GM20000 (cell line): ENCODE results near the gene RGP1.

Experiments
- DNase-seq: peaks from one replicate; pipeline ENCODE4 v3.0.0; 2012; ENCODE audit warnings: low spot score
- TF ChIP-seq, protein P1 (sequence below): IDR thresholded peaks from 2 replicates; pipeline ENCODE4 v1.5.1; 2012; ENCODE audit warnings: mild to moderate bottlenecking, control low read depth; ENCODE audit errors: extremely low read depth, missing control alignments

The RGP1 gene

DNA sequence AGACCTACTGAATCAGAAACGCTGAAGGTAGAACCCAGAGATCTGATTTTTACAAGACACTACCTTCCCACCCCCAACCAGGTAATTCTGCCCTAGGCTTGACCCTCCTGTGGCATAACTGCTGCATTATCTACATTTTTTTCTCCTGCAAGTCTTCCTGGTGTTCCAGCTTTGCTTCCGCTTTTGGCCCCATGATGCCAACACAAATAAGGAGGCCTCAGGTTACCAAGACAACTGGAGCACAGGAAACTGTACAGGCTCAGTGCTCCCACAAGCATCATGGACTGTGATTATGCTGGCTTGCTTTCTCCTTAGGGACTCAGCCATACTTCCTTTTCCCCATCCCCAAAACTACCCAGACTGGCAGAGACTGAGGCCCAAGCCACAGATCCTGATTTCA, 11.6 kb downstream of the RGP1 start:
- DNase-seq, result no peak
- TF ChIP-seq, protein P1, sequence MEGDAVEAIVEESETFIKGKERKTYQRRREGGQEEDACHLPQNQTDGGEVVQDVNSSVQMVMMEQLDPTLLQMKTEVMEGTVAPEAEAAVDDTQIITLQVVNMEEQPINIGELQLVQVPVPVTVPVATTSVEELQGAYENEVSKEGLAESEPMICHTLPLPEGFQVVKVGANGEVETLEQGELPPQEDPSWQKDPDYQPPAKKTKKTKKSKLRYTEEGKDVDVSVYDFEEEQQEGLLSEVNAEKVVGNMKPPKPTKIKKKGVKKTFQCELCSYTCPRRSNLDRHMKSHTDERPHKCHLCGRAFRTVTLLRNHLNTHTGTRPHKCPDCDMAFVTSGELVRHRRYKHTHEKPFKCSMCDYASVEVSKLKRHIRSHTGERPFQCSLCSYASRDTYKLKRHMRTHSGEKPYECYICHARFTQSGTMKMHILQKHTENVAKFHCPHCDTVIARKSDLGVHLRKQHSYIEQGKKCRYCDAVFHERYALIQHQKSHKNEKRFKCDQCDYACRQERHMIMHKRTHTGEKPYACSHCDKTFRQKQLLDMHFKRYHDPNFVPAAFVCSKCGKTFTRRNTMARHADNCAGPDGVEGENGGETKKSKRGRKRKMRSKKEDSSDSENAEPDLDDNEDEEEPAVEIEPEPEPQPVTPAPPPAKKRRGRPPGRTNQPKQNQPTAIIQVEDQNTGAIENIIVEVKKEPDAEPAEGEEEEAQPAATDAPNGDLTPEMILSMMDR, result no peak

DNA sequence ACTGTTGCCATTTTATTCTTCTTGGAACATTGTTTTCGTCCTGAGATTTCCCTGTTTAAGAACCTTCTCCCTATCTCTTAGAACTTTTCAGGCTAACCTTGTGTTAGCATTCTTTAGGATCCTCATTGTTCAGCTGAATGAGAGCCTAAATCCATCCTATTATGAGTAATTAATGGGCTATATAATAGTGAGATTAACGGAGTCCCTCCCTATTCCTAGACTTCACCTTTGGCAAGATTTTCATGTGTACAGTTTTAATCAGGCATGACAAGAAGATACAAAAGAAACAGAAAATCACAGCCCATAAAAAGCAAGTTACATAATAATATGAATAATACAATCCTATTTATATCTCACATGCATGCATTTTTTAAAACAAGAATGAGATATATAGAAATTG, 14.1 kb downstream of the RGP1 start:
- TF ChIP-seq, protein P1, result no peak
- DNase-seq, result no peak

DNA sequence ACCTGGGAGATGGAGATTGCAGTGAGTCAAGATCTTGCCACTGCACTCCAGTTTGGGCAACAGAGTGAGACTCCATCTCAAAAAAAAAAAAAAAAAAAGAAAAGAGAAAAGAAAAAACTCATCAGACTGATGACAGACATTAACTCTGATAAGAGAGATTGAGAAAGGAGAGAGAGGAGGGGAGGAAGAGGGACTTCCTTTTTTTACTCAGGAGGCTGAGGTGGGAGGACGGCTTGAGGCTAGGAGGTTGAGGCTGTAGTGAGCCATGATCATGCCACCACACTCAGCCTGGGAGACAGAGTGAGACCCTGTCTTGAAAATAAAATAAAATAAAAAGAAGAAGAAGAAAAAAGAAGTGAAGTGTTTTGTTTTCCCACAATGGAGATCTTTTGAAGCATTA, 14.7 kb downstream of the RGP1 start:
- no peak for DNase-seq
- TF ChIP-seq, protein P1, result no peak

DNA sequence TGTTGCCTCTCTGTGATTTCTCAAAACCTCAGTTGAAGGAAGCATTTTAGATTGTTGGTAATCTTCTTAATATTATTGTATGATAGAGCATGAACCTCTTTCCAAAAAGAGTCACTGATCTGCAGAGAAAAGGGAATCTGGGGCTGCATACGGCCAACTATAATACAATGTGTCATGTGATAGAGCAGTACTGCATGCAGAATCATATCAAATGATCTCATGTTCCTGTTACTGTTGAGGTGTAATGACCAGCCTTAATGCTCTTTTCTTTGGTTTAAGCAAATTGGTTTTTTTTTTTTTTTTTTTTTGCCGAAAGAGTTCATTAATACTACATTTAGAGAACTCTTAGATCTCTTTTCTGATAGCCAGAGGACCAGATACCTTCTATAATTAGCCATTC, 17.9 kb downstream of the RGP1 start:
- no peak for DNase-seq
- TF ChIP-seq, protein P1, result no peak

DNA sequence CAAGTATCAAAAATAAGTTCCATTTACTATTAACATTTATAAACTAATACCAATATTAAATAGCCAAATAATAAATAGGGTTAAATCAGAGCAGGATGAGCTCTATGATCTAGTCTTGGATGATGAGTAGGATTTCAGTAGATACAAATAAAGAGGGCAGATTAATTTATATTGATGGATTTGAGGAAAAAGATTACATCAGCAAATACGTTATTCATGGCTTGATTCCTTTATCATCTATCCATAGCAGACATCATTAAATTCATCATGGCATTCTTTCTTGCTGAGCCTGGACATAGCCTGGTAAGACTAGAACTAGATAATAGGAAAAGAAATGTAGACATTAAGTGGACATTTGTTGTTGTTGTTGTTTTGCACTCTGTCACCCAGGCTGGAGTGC, 18.4 kb downstream of the RGP1 start:
- TF ChIP-seq, protein P1, result no peak
- no peak for DNase-seq

DNA sequence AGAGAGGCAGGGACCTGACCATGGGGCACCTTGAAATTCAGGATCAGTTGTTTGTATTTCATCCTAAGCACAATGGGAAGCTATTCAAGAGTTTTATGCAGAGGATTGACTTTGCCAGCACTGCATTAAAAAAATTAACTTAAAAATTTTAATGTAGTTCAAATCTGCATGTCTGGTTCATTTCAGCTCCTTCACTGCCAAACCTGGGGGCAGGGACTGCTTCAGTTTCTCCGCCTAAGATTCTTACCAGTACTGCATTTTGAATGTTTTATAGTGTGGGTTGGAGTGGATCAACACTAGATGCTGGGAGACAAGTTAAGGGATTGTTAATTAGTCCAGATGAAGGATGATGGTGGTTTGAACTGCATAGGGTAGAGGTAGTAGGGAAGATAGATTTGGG, 20.7 kb downstream of the RGP1 start:
- TF ChIP-seq, protein P1, result no peak
- DNase-seq, result no peak

DNA sequence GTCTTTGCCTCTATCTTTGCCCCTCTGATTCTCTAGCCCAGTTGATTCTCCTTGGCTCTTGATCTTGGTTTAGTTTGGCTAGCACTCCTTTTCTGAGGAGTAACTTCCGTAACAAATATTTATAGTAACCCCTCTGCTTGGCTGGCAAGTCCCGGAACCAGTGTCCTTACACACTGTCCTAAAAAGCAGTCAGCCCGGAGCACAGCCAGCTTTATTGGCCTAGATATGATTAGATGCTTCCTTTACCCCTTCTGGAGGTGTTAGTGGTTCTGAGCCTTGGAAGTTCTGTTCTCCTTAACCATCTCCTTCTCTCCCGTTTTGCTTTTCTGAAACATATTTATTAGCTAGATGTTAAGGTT, 22.0 kb downstream of the RGP1 start:
- TF ChIP-seq, protein P1, result no peak
- DNase-seq, result no peak

DNA sequence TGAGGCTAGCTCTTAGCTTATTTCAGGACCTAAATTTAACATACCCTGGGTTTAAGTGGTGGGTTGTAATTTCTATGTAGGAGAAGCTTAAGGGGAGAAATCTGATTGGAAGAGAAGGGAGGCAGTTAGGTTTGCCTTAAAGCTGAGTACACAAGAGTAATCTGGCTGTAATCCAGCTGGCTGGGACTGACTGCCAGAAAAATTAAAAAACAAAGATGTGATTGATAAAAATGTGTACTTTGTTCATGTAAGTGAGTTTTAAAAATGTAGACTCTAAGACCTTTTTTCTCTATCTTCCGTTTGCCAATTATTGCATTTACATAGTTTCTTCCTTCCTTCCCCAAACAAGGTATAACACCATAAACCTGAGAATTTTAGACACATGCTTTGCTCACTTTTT, 22.4 kb downstream of the RGP1 start:
- TF ChIP-seq, protein P1, result no peak
- no peak for DNase-seq
